Endothelial cell of umbilical vein (primary cell): ENCODE data around the gene PHC2. TPM values are rescaled to one million over a fixed set of nuclear protein-coding genes. Genes with fewer than 3 reads are reported as not detected.

Experiments
- BruUV-seq: library from RNA; stranded (reverse); fragments of 400-500 nt; replicated peaks from 2 replicates; lab custom pipeline; 2021; lab: Mats Ljungman, UMichigan
- CTCF ChIA-PET: fragments of 300-600, 350-600 bp; sonication (Branson Sonifier 250); formaldehyde crosslinking; loops from one replicate; lab custom pipeline; 2021; ENCODE audit warnings: antibody characterized with exemption, inconsistent platforms; lab: Charles Lee
- POLR2A ChIA-PET: fragments of 300-600, 350-600 bp; sonication (Branson Sonifier 250); formaldehyde crosslinking; loops from one replicate; lab custom pipeline; 2021; ENCODE audit warnings: antibody characterized with exemption, inconsistent platforms; lab: Charles Lee
- DNase-seq: peaks from one replicate; pipeline ENCODE4 v3.0.0-alpha.2; 2011; ENCODE audit warnings: low read depth, low spot score
- FAIRE-seq: peaks from 2 replicates; lab custom pipeline; 2011; peaks lifted over from hg19 to GRCh38; lab: Jason Lieb, UNC
- H2AFZ ChIP-seq: 2 replicates; pipeline ENCODE4 v1.6.0; 2012; ENCODE audit warnings: low read depth, low read length, control low read depth, inconsistent platforms
- H3K27ac ChIP-seq: 2 replicates; pipeline ENCODE4 v1.5.1; 2011; ENCODE audit warnings: low read depth, mild to moderate bottlenecking, control low read depth, low read length, moderate library complexity; ENCODE audit not compliant: insufficient read depth
- H3K27me3 ChIP-seq, 2 experiments: 2 replicates each; pipeline versions ENCODE4 v1.6.0 to v1.6.1; 2011; ENCODE audit warnings: low read length in 2 of 2, mixed read lengths in 1 of 2; ENCODE audit not compliant: control insufficient read depth in 2 of 2, insufficient read depth in 2 of 2
- H3K36me3 ChIP-seq, 2 experiments: 2 replicates in 1 of 2; 3 replicates in 1 of 2; pipeline ENCODE4 v1.5.1; 2011; ENCODE audit warnings: low read length in 2 of 2, mild to moderate bottlenecking in 1 of 2, moderate library complexity in 1 of 2; ENCODE audit not compliant: control insufficient read depth in 2 of 2, insufficient read depth in 2 of 2; ENCODE audit errors: extremely low read depth in 1 of 2
- H3K4me1 ChIP-seq: 3 replicates; pipeline ENCODE4 v1.5.1; 2011; ENCODE audit warnings: mild to moderate bottlenecking, low read length; ENCODE audit not compliant: control insufficient read depth, insufficient read depth; ENCODE audit errors: extremely low read depth
- H3K4me2 ChIP-seq: 2 replicates; pipeline ENCODE4 v1.6.1; 2011; ENCODE audit warnings: low read length, control low read depth, mixed read lengths; ENCODE audit not compliant: insufficient read depth
- H3K4me3 ChIP-seq, 3 experiments: fragments of 200-600 bp in 1 of 3; sonication (generic), shearing (Covaris generic) in 1 of 3; replicated peaks in 1 of 3; 2 replicates each; pipeline ENCODE4 v1.5.1; 2011 to 2016; ENCODE audit warnings: control low read depth in 3 of 3, low read length in 3 of 3, mild to moderate bottlenecking in 2 of 3, inconsistent platforms in 1 of 3, low read depth in 1 of 3, moderate library complexity in 1 of 3; ENCODE audit not compliant: insufficient read depth in 1 of 3
- H3K79me2 ChIP-seq: 2 replicates; pipeline ENCODE4 v1.6.0; 2012; ENCODE audit warnings: low read length, inconsistent platforms; ENCODE audit not compliant: control insufficient read depth, insufficient read depth
- H3K9ac ChIP-seq: replicated peaks from 2 replicates; pipeline ENCODE3; 2011; ENCODE audit warnings: low read length, control low read depth; ENCODE audit not compliant: insufficient read depth; ENCODE audit errors: extremely low read depth
- H3K9me1 ChIP-seq: replicated peaks from 3 replicates; pipeline ENCODE4 v1.6.0; 2011; ENCODE audit warnings: mild to moderate bottlenecking, low read length; ENCODE audit not compliant: control insufficient read depth, insufficient read depth; ENCODE audit errors: extremely low read depth
- H3K9me3 ChIP-seq: replicated peaks from 2 replicates; pipeline ENCODE4 v1.5.1; 2012; ENCODE audit warnings: low read length, inconsistent platforms; ENCODE audit not compliant: control insufficient read depth, insufficient read depth
- H4K20me1 ChIP-seq: replicated peaks from 2 replicates; pipeline ENCODE3; 2011; ENCODE audit warnings: mild to moderate bottlenecking, low read length; ENCODE audit not compliant: control insufficient read depth, insufficient read depth; ENCODE audit errors: extremely low read depth
- FOS ChIP-seq: IDR thresholded peaks from 2 replicates; pipeline ENCODE4 v1.6.1; 2011; ENCODE audit warnings: mild to moderate bottlenecking, low read length, moderate library complexity, borderline replicate concordance; ENCODE audit not compliant: insufficient read depth
- GATA2 ChIP-seq: IDR thresholded peaks from 2 replicates; pipeline ENCODE4 v1.7.0; 2011; ENCODE audit warnings: low read depth, mild to moderate bottlenecking, moderate library complexity, mixed read lengths, low read length; ENCODE audit not compliant: insufficient read length, insufficient read depth
- JUN ChIP-seq: IDR thresholded peaks from 2 replicates; pipeline ENCODE4 v1.6.1; 2011; ENCODE audit warnings: borderline replicate concordance, low read depth; ENCODE audit not compliant: insufficient read length, insufficient read depth
- MYC ChIP-seq: IDR thresholded peaks from one replicate; pipeline ENCODE4 v1.6.1; 2011; ENCODE audit warnings: mild to moderate bottlenecking, low read depth, low read length
- POLR2A ChIP-seq: IDR thresholded peaks from 2 replicates; pipeline ENCODE4 v1.6.1; 2012; ENCODE audit warnings: low read depth, mild to moderate bottlenecking, control low read depth, low read length
- POLR2AphosphoS5 ChIP-seq: IDR thresholded peaks from 2 replicates; pipeline ENCODE4 v1.6.1; 2012; ENCODE audit warnings: low read depth, mild to moderate bottlenecking, control low read depth, low read length, moderate library complexity; ENCODE audit not compliant: insufficient read depth
- dilution Hi-C: fragments of 300-500 bp; cut with MboI; formaldehyde crosslinking; loops from one replicate; pipeline ENCODE4 v1.15.0; 2019; ENCODE audit warnings: low sequenced_read_pairs; ENCODE audit not compliant: extremely low pct_ligation_motif_present
- intact Hi-C: fragments of 100-400 bp; cut with micrococcal nuclease; formaldehyde crosslinking; loops from one replicate; pipeline ENCODE4 v1.10.0; 2022
- polyA plus RNA-seq, 4 experiments: library from polyadenylated mRNA; depleted of rRNA in 3 of 4; stranded (reverse) in 3 of 4; unstranded in 1 of 4; fragments of >200 nt; gene quantifications; 2 replicates each; pipeline versions ENCODE4 v1.2.1 to v1.2.3, GENCODE V29; 2011 to 2012; ENCODE audit warnings: missing spikeins in 1 of 4
- total RNA-seq: library from RNA; stranded (reverse); gene quantifications from 2 replicates; pipeline ENCODE4 v1.2.3, GENCODE V29; 2021
- TF ChIP-seq, protein P1 (sequence below): IDR thresholded peaks from 2 replicates; pipeline ENCODE4 v1.6.1; 2011; ENCODE audit not compliant: insufficient read depth, insufficient read length

The PHC2 gene
- total and polyA plus RNA-seq, 2 donors (not counting 3 experiments of a cell fraction or from before 2014, with no cell fraction given) = 65.6 to 79.0 TPM

- H3K9ac ChIP-seq = no peak overlapping the region
- dilution Hi-C loops (no loop called here), intact Hi-C loops (no loop called here)
- H3K79me2 ChIP-seq = no peaks in the 10 kb centered on the region
- no peaks in the 10 kb centered on the region for H3K9me3 ChIP-seq
- peaks cover 14% of the 10 kb centered on the region for H3K4me1 ChIP-seq
- no peak for DNase-seq
- peak; percentile 35 for TF ChIP-seq FOS
- TF ChIP-seq GATA2 = peak; percentile 81
- TF ChIP-seq POLR2A = no peak
- no peak overlapping the region for H3K4me3 ChIP-seq
- H2AFZ ChIP-seq = no peak overlapping the region
- no peak overlapping the region for H3K4me2 ChIP-seq
- ChIA-PET POLR2A (no interaction called here), CTCF (no interaction called here)
- no peaks in the 10 kb centered on the region for H3K9me1 ChIP-seq
- no peak overlapping the region for H3K27ac ChIP-seq
- FAIRE-seq = no peak
- no peaks in the 10 kb centered on the region for H3K27me3 ChIP-seq
- BruUV-seq = no TSS peak
- H3K36me3 ChIP-seq = no peaks in the 10 kb centered on the region
- H4K20me1 ChIP-seq = no peaks in the 10 kb centered on the region
Observed at GRCh38 chr1:33424610-33425009, 6.3 kb downstream of the PHC2 start.

- TF ChIP-seq MYC (no peak), FOS (no peak), POLR2AphosphoS5 (no peak), JUN (no peak), GATA2 (no peak)
- TF ChIP-seq, protein P1, sequence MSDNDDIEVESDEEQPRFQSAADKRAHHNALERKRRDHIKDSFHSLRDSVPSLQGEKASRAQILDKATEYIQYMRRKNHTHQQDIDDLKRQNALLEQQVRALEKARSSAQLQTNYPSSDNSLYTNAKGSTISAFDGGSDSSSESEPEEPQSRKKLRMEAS = no peak
- Histone ChIP-seq H3K36me3 (no peaks in the 10 kb centered on the region), H4K20me1 (no peaks in the 10 kb centered on the region), H3K27me3 (no peaks in the 10 kb centered on the region), H3K4me1 (peaks cover 14% of the 10 kb centered on the region), H3K27ac (no peak overlapping the region), H3K9me1 (no peaks in the 10 kb centered on the region), H3K79me2 (no peaks in the 10 kb centered on the region), H3K9ac (no peak overlapping the region), H2AFZ (no peak overlapping the region), H3K4me3 (no peak overlapping the region), H3K4me2 (no peak overlapping the region), H3K9me3 (no peaks in the 10 kb centered on the region)
- FAIRE-seq (no peak), DNase-seq (peak; percentile 16)
- dilution Hi-C loops = no loop called here
- POLR2A ChIA-PET = no interaction called here
- intact Hi-C loops = no loop called here
- no TSS peak for BruUV-seq
- CTCF ChIA-PET = no interaction called here
Observed at GRCh38 chr1:33424205-33424604, 6.7 kb downstream of the PHC2 start.
